HuH-7.5 (cell line): ENCODE results near the gene CLEC4M.
"Not testable (repeated sequence)": the region's sequence is repeated elsewhere in the genome, so short reads cannot be mapped to it uniquely, and the experiment has no call there.

Experiments used
- DNase-seq: peaks from one replicate; pipeline ENCODE4 v3.0.0; 2011; ENCODE audit warnings: low spot score

CLEC4M gene

DNA sequence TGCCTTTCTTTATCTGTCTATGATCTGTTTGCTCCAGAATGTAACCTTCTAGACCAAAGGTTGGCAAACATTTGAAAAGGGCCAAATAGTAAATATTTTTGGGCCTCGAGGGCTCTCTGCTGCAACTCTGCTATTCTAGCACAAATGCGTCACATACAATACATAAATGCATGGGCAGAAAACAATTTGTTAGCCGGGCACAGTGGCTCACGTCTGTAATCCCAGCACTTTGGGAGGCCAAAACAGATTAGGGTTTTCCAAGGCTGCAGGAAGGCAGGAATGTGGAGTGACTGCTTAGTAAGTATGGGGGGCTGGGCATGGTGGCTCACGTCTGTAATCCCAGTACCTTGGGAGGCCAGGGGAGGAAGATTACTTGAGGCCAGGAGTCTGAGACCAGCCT, 45.1 kb downstream of the CLEC4M start:
- no peak for DNase-seq

- DNase-seq, result no peak
These were observed 48.9 kb downstream of the CLEC4M start for GRCh38 chr19:7811989-7812388.

GRCh38 chr19:7815325-7815724, 52.3 kb downstream of the CLEC4M start:
- no peak for DNase-seq

GRCh38 chr19:7816040-7816439, 53.0 kb downstream of the CLEC4M start:
- DNase-seq, result not testable (repeated sequence)

DNA sequence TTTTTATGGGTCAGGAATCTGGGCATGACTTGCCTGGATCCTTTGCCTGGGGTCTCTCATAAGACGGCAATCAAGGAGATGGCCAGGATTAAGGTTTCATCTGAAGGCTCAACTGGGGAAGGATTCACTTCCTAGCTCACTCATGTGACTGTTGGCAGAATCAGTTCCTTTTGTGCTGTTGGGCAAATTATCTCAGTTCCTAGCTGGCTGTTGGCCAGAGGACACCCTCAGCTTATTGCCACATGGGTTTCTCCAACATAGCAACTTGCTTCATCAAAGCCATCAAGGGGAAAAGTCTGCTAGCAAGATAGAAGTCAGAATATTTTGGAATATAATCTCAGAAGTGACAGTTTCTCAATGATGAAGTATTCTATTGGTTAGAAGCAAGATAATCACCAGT, 54.8 kb downstream of the CLEC4M start:
- no peak for DNase-seq

GRCh38 chr19:7818806-7819205, 55.8 kb downstream of the CLEC4M start:
- no peak for DNase-seq
